ENCODE data around the gene HS2ST1. TPM values are rescaled to one million over a fixed set of nuclear protein-coding genes. Genes with fewer than 3 reads are reported as not detected.

Gene HS2ST1
- total RNA-seq, 1 donor from 2014 or later = 19.0 TPM

DNA sequence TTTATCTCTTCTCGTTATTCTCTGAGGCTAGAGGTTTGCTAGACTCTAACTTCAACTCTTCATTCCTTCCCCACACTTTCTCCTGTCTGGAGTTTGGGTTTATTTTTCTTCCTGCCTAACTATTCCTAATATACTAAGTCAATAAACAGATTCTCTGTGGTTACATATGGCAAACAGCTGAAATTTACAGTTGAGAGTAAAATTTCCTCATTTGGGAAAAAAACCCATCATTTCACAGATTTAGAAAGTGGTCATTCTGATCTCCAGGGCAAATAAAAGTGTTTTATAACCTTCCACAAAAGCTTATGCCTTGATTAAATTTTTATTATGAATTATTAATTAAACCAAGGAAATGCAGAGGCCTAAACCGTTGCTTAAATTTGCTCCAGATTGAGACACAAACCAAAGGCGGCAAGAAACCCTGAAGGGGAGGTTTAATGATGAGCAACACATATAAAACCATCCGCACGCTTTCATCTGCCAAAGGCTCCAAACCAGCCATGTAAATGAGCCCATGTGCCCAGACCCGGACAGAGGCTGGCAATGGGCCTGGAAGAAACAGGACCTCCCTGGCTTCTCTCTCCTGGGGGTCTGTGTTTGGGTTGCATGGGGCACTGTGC is 212.6 kb downstream of the HS2ST1 start:
- H3K27me3 ChIP-seq (ENCODE audit: control insufficient read depth, insufficient read depth, low read length) = no peaks in the 10 kb centered on the region
- no peak overlapping the region for H3K4me3 ChIP-seq (ENCODE audit: low read depth, low read length)
- no peak for FAIRE-seq
- no peaks in the 10 kb centered on the region for H3K36me3 ChIP-seq (ENCODE audit: control insufficient read depth, insufficient read depth, low read length)
- TF ChIP-seq, protein P1, sequence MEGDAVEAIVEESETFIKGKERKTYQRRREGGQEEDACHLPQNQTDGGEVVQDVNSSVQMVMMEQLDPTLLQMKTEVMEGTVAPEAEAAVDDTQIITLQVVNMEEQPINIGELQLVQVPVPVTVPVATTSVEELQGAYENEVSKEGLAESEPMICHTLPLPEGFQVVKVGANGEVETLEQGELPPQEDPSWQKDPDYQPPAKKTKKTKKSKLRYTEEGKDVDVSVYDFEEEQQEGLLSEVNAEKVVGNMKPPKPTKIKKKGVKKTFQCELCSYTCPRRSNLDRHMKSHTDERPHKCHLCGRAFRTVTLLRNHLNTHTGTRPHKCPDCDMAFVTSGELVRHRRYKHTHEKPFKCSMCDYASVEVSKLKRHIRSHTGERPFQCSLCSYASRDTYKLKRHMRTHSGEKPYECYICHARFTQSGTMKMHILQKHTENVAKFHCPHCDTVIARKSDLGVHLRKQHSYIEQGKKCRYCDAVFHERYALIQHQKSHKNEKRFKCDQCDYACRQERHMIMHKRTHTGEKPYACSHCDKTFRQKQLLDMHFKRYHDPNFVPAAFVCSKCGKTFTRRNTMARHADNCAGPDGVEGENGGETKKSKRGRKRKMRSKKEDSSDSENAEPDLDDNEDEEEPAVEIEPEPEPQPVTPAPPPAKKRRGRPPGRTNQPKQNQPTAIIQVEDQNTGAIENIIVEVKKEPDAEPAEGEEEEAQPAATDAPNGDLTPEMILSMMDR (IDR thresholded peaks at IDR 0.05; ENCODE audit: insufficient read depth, low read length, severe bottlenecking) = no peak
- no peak for DNase-seq (ENCODE audit: low read depth)

DNA sequence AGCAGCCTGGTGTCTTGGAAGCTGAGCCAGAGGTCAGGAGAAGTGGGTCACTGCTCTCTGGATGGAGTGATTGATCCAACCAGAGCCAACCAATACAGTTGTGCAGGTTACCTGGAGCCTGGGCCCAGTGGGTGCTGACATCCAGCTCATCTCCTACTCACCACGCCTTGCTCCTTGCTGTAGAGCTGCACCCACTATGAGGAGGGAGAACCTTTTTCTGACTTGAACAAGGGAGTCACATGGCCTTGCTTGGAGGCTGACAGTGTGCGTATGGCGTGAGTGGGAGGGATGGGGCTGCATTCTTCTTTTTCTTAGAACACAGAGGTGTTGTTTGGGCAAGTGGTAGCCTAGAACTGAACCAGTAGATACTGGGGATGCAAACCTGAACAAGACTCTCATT is 213.1 kb downstream of the HS2ST1 start:
- no peaks in the 10 kb centered on the region for H3K36me3 ChIP-seq (ENCODE audit: control insufficient read depth, insufficient read depth, low read length)
- TF ChIP-seq, protein P1 (IDR thresholded peaks at IDR 0.05; ENCODE audit: insufficient read depth, low read length, severe bottlenecking) = no peak
- no peaks in the 10 kb centered on the region for H3K27me3 ChIP-seq (ENCODE audit: control insufficient read depth, insufficient read depth, low read length)
- no peak for DNase-seq (ENCODE audit: low read depth)
- H3K4me3 ChIP-seq (ENCODE audit: low read depth, low read length) = no peak overlapping the region
- no peak for FAIRE-seq

DNA sequence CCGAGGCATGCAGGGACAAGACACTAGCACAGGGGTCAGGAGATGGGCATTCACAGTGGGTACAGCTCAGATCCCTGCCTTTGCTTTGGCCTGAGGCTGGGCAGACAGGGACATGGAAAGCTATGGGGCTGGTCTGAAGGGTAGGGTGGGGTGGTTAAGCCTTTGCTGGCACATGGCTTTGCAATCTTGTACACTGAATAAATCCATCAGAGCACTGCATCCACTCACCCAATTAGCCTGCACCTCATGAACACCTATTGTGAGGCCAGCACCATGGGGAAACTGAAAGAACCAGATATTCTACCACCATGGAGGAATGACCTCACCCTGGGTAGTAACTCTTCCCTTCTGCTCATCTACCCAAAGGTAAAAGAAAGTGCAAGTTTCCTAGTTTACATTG is 214.6 kb downstream of the HS2ST1 start:
- no peak overlapping the region for H3K4me3 ChIP-seq (ENCODE audit: low read depth, low read length)
- TF ChIP-seq, protein P1 (IDR thresholded peaks at IDR 0.05; ENCODE audit: insufficient read depth, low read length, severe bottlenecking) = no peak
- FAIRE-seq (no peak), DNase-seq (ENCODE audit: low read depth) (peak; percentile 69)
- no peaks in the 10 kb centered on the region for H3K36me3 ChIP-seq (ENCODE audit: control insufficient read depth, insufficient read depth, low read length)
- H3K27me3 ChIP-seq (ENCODE audit: control insufficient read depth, insufficient read depth, low read length) = no peaks in the 10 kb centered on the region

DNA sequence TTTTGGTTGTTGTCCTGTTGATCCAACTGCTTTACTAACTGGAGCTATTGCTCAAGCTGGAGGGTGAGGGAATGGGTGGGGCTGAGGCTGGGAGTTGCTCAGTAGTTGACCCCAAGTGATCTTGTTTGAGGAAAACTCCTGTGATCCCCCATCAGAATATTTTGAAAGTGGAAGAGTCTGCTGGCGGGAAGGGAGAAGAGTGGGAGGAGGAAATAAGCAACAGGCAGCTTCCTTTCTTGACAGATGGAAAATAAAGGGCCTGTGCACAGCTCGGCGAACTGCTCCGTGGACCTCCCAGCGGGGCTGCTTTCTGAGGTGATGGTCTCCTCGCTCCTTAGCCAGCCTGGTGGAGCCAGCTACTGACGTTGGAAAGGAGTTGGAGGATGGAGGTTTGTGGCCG is 215.2 kb downstream of the HS2ST1 start:
- Histone ChIP-seq H3K4me3 (ENCODE audit: low read depth, low read length) (no peak overlapping the region), H3K27me3 (ENCODE audit: control insufficient read depth, insufficient read depth, low read length) (no peaks in the 10 kb centered on the region), H3K36me3 (ENCODE audit: control insufficient read depth, insufficient read depth, low read length) (no peaks in the 10 kb centered on the region)
- TF ChIP-seq, protein P1 (IDR thresholded peaks at IDR 0.05; ENCODE audit: insufficient read depth, low read length, severe bottlenecking) = no peak
- no peak for FAIRE-seq
- no peak for DNase-seq (ENCODE audit: low read depth)

DNA sequence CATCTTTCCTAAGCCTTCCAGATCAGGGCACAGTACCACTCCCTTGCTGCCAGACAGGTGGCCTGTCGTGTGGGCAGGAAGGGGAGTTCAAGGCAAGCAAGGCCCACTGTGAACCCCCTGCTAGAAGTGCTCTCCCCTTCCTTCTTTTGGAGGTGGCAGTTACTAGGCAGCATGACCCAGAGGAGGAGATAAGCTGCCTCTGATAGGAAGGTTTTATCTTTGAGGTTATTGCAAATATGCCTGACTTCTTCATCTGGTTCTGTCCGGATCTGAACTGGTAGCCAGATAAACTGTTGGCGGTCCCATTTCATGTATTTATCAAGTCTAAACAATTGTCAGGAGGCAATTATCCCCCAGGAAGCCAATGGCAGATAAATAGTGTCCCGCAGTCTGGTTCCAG is 216.0 kb downstream of the HS2ST1 start:
- no peaks in the 10 kb centered on the region for H3K27me3 ChIP-seq (ENCODE audit: control insufficient read depth, insufficient read depth, low read length)
- TF ChIP-seq, protein P1 (IDR thresholded peaks at IDR 0.05; ENCODE audit: insufficient read depth, low read length, severe bottlenecking) = no peak
- DNase-seq (ENCODE audit: low read depth) (no peak), FAIRE-seq (no peak)
- no peak overlapping the region for H3K4me3 ChIP-seq (ENCODE audit: low read depth, low read length)
- H3K36me3 ChIP-seq (ENCODE audit: control insufficient read depth, insufficient read depth, low read length) = no peaks in the 10 kb centered on the region

DNA sequence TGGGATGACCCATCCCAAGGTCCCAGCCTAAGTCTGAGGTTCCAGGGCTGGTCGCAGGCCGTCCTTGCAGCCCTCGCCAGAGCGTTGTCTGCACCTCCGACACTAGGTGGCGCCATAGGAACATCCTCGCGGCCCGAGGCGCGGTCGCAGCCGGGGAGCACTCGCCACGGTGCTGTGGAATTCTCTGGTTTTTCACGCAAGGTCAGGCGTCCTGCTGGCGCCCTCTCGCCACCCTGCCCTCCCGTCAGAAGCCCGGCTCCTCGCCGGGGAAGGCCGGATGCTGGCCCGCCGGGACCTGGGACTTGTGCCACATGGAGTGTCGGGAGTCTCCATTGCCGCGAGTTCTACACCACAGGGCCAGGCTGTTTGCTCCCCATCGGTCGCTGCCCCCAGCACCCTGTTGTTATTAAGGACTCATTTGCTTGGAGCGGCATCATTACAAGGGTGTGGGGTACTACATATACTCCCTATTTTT is 217.4 kb downstream of the HS2ST1 start:
- DNase-seq (ENCODE audit: low read depth) (peak; percentile 44), FAIRE-seq (no peak)
- Histone ChIP-seq H3K4me3 (ENCODE audit: low read depth, low read length) (peak overlapping the region; percentile 44), H3K36me3 (ENCODE audit: control insufficient read depth, insufficient read depth, low read length) (no peaks in the 10 kb centered on the region), H3K27me3 (ENCODE audit: control insufficient read depth, insufficient read depth, low read length) (no peaks in the 10 kb centered on the region)
- TF ChIP-seq, protein P1 (IDR thresholded peaks at IDR 0.05; ENCODE audit: insufficient read depth, low read length, severe bottlenecking) = peak; percentile 99
